Measurements from ENCODE around the gene CFLAR.

The CFLAR gene

GRCh38 chr2:201223089-201224073 lies 107.4 kb downstream of the CFLAR start:
- no peak for DNase-seq
